SK-MEL-5 (cell line): ENCODE results near the gene SLC43A3. TPM values are rescaled to one million over a fixed set of nuclear protein-coding genes. Genes with fewer than 3 reads are reported as not detected.
A peak's percentile ranks its signal among the peaks of the same experiment; 100 is the strongest.
"Not testable (repeated sequence)": the region's sequence is repeated elsewhere in the genome, so short reads cannot be mapped to it uniquely, and the experiment has no call there.

ENCODE experiments used
- DNase-seq: peaks from one replicate; pipeline ENCODE4 v3.0.0-alpha.2; 2016; ENCODE audit warnings: low read depth, low spot score
- in situ Hi-C: cut with HindIII; loops from 2 replicates; pipeline ENCODE4 v1.10.0; 2016; ENCODE audit warnings: low sequenced_read_pairs, high pct_unique_total_duplicates, low pct_unique_long_range_greater_than_20kb
- total RNA-seq: library from RNA; depleted of rRNA; stranded (reverse); fragments of >200 nt; shearing (Covaris generic); gene quantifications from 2 replicates; pipeline ENCODE4 v1.2.3, GENCODE V29; 2014

The SLC43A3 gene
- total RNA-seq, 1 experiment from 2014 or later = 30.6 TPM

GRCh38 chr11:57460758-57461749 lies 34.1 kb upstream of the SLC43A3 start:
- in situ Hi-C loops = no loop called here
- DNase-seq = no peak

GRCh38 chr11:57460022-57460757 lies 33.3 kb upstream of the SLC43A3 start, which contains the start of gene RTN4RL2:
TSS of gene RTN4RL2 (plus strand) at chr11:57460528. CDS start at chr11:57460866, 338 bp downstream.
- peak; percentile 57 for DNase-seq
- in situ Hi-C loops = no loop called here

GRCh38 chr11:57459164-57460021 lies 32.5 kb upstream of the SLC43A3 start:
- in situ Hi-C loops = no loop called here
- no peak for DNase-seq

DNA sequence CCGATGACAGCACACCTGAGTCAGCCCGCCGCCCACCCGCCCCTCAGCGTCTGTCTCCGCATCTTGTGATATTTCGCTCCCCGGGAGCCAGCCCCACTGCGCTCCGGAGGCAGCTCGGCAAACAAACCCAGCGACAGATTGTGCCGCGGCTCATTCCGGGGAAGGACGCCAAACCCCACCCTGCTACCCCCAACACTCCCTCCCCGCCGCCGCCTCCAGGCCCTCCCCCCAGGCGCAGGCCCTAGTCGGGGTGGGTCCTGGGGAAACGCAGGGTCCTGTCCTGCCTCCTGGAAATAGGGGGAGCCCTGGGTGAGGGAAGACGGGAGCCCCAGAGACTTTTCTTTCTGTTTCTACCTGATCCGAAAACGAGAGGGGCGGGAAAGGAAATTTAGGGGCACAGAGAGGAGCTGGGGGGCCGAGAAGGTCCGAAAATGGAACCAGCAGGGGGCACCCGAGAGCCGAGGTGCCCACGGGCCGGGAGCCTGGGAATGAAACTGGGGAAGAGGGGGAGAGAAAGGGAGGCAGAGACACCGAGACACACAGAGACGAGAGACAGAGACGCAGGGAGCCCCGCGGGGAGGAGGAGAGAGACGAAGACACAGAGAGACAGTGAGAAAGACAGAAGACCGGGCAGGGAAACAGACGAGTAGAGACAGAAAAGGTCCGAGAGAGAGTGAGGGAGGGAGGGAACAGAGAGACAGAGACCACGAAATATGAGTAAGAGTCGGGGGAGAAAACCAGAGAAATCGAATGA lies 31.7 kb upstream of the SLC43A3 start:
- peak; percentile 42 for DNase-seq
- in situ Hi-C loops = no loop called here

GRCh38 chr11:57458060-57458409 lies 31.1 kb upstream of the SLC43A3 start:
- in situ Hi-C loops = no loop called here
- no peak for DNase-seq

DNA sequence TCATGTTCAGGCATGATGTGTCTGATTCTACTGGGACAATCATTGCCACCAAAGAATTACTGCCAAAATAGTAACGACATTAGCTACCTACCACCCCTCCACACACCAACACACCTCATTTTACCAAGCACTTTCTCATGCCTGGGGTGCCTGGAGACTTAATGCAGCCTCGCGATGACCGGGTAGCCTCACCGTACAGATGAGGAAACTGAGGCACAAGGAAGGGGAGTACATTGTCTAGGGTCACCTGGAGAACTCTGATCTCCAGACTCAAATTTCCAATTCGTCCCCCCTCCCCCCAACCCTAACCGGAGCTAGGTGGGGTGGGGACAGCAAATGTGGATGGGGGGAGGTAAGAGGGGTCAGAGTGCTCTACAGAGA lies 30.7 kb upstream of the SLC43A3 start:
- no peak for DNase-seq
- in situ Hi-C loops = no loop called here

- peak; percentile 80 for DNase-seq
- in situ Hi-C loops = no loop called here
These were observed 30.2 kb upstream of the SLC43A3 start for GRCh38 chr11:57456960-57457642.

DNA sequence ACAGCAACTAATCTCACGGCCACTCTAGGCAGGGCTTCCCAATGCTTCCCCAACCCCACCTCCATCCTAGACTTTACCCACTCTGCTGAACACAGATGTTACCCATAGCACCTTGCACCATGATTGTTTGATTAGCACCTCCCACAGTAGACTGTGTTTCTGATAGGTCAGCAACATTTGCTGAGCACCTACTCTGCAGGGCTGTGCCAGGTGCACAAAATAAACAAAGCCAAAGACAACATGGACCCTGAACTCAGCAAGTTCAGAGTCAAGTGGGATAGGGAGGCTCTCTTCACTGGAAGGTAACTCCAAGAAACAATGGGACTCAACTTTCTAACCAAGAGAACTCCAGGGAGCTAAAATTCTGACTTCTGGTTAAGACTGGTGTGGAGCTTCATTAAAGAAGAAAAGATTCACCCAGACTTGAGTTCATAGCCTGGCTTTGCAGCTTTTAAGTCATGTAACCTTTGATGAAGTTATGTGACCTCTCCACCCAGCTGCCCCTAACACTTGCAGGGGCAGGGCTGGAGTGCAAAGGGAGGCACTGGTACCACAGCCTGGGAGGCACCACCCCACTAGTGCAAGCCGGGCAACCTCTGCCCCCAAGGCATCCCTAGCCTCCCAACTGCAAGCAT lies 26.7 kb upstream of the SLC43A3 start:
- in situ Hi-C loops = no loop called here
- no peak for DNase-seq

GRCh38 chr11:57446055-57446454 lies 19.1 kb upstream of the SLC43A3 start:
- in situ Hi-C loops = no loop called here
- no peak for DNase-seq

DNA sequence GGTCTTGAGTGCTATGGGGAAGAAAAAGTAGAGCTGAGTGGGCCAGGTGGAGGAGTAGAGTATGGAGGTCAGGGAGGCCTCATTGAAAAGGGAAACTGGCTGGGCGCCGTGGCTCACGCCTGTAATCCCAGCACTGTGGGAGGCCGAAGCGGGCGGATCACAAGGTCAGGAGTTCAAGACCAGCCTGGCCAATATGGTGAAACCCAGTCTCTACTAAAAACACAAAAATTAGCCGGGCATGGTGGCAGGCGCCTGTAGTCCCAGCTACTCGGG lies 18.1 kb upstream of the SLC43A3 start:
- DNase-seq, in situ Hi-C loops: not testable (repeated sequence)

DNA sequence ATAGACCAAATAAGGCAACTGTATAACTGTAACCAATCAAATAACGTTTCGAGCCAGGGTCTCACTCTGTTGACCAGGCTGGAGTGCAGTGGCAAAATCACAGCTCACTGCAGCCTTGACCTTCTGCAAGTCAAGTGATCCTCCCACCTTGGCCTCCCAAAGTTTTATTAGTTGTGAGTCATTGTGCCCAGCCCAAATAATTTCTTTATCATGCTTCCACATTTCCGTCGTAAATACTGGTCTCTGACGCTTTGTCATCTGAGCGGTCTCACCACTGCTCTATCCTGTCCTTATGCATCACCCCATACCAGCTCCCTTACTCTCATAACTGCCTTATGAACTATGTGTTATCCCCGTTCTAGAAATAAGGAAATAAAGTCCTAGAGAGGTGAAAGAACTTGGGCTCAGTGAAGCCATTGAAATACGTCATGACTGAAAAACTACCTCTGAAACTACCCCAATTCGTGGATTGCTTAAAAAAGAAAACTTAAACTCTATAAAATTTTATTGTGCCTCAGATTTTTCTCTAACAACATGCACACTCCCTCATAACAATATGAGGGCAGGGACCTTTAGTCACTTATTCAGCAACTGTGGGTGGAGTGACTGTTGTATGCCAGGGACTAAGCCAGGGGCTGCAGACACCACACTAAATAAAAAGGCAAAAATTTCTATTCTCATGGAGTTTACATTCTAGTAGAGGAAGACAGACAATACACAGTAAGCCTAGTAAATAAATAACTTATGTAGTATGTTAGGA lies 17.6 kb upstream of the SLC43A3 start:
- in situ Hi-C loops = no loop called here
- DNase-seq = no peak

DNA sequence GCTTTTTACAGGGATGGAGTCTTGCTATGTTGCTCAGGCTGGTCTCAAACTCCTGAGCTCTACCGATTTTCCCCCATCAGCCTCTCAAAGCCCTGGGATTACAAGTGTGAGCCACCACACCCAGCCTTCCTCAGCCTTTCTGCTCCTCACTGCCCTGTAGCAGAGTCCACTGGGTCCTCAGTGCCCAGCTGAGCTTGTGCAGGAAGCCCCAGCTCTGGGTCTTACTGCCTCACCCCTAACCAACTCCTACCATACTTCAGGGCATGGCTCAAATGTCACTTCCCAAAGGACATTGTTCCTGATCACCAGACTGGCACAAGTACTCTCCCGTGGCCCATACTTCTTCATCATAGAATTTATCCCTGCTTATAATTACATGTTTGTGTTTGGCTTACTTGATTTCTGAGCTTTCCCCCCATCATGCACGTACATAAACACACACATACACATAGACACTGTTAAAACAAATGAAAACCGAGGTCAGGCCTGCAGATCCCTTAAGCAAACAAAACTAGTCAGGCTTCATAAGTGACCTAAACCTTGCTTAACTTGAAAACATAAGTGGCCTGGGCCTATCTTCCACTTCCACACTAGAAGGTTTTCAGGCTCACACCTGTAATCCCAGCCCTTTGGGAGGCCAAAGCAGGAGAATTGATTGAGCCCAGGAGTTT lies 14.0 kb upstream of the SLC43A3 start:
- in situ Hi-C loops = no loop called here
- no peak for DNase-seq

- in situ Hi-C loops = no loop called here
- no peak for DNase-seq
These were observed 12.9 kb upstream of the SLC43A3 start for GRCh38 chr11:57439786-57440185.

DNA sequence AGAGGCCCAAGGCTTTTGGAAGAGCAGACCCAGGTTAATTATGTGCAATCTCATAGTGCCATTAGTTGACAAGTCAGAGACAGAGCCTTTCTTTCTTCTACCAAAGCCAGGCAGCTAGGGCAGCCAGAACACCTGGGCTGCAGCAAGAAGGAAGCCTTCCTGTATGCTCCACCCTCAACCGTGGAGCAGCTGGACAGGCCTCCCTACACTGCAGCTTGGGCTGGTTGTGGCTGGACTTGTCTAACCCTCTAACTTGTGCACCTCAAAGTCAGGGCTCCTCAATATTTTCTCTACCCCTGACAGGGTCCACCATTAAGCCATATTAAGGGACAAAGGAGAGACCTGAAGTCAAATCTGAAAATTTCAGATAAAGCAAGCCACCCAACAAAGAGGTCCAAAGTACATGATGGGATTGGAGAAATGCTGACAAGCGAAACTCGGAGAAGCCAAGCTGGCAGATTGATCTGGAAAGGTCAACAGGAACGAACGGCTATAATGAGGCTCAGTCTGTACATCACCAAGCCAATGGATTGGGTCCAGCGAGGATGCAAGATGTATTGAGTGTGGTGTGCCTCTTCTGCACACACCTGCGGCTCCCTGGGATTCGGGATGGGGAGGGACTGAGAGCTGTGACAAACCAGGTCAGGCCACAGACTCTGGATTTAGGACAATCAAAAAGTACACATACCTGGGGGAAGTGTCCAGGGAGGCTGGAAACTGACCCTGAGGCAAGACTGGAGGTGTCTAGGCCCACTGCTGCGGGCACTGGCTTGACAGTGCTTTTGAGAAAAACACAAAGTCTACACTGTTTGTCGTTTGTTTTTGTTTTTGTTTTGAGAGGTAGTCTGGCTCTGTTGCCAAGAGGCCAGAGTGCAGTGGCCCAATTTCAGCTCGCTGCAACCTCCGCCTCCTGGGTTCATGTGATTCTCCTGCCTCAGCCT lies 11.7 kb upstream of the SLC43A3 start:
- no peak for DNase-seq
- in situ Hi-C loops = no loop called here
